GM18870 (cell line): ENCODE data around the gene TSHZ2.

Experiments
- ATAC-seq: cut with Tn5 transposase; IDR thresholded peaks from one replicate; pipeline ENCODE4 v1.9.1; 2021; ENCODE audit warnings: moderate library complexity; ENCODE audit not compliant: unreplicated experiment

Gene TSHZ2

GRCh38 chr20:53126185-53126584 is 154.0 kb downstream of the TSHZ2 start:
- ATAC-seq: no peak

- no peak for ATAC-seq
Measured at GRCh38 chr20:53127027-53127426, 154.9 kb downstream of the TSHZ2 start.

GRCh38 chr20:53128004-53128403 is 155.8 kb downstream of the TSHZ2 start:
- ATAC-seq: no peak

GRCh38 chr20:53129563-53129962 is 157.4 kb downstream of the TSHZ2 start:
- ATAC-seq: no peak

DNA sequence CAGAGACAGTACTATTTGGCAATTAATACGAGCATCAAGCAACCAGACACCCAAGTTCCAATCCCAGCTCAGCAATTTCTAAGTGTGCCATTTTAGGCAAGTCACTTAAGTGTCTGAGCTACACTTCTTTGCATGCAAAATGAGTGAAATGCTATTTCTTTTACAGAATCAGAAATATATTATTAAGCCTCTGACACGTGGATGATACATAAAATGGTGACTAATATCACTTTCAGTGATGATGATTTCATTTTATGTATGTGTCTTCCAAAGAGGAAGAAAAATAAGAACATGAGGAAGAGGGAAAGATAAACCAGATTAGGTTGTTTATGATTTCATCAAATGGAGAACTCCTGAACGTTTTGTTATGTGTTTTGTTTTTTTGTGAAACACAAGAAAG is 158.6 kb downstream of the TSHZ2 start:
- ATAC-seq: no peak

GRCh38 chr20:53133125-53133524 is 161.0 kb downstream of the TSHZ2 start:
- no peak for ATAC-seq

DNA sequence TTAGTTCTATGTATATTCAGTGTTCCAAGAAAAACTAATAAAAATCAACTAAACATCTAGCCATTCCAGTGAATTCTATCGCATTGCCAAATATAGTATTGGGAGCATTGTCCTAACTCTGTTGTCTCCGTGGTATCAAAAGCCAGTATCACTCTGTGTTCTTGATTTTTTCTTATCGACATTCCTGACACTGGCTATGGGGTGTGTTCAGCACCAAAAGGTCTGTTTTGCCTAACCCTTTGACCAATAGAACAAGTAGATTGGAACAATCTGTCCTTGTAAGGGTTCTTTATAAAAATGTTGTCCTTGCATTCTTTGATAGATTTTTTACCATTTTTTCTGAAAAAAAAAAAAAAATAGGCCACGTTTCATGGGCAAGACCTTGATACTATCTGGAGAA is 161.5 kb downstream of the TSHZ2 start:
- no peak for ATAC-seq

GRCh38 chr20:53136473-53136872 is 164.3 kb downstream of the TSHZ2 start:
- no peak for ATAC-seq

DNA sequence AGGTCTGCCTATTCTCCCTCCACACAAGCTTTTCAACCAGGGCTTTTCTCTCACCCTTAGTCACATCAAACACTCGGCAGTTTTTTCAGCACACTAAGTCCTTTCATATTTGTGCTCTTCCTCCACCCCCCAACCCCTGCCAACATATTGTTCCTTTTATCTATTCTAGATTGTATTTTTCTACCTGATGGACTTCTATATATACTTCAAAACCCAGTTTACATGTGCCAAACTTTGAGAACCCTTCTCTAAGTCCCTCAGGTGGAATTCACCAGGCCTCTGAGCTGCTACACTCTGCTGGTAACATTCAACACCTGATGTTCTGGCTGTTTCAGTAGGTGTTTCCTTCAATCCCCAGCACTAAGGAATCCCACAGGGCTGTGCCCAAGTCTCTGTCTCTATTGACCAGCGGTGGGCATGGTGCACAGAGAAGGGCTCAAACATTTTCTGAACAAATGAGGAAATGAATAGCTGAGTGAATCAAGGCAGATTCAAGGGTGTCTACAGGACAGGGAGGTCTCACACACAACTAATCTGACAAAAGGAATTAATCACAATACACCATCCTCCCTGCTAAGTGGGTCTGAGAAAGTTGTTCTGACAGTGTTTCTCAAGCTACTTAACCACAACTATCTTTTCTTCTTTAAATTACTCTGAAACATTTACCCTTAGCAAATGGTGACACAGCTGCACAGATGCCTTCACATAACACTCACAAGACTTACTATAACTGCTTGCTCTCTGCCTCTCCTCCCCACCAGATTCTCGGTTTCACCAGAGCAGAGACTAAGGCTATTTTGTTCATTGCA is 166.5 kb downstream of the TSHZ2 start:
- ATAC-seq: peak; percentile 94

DNA sequence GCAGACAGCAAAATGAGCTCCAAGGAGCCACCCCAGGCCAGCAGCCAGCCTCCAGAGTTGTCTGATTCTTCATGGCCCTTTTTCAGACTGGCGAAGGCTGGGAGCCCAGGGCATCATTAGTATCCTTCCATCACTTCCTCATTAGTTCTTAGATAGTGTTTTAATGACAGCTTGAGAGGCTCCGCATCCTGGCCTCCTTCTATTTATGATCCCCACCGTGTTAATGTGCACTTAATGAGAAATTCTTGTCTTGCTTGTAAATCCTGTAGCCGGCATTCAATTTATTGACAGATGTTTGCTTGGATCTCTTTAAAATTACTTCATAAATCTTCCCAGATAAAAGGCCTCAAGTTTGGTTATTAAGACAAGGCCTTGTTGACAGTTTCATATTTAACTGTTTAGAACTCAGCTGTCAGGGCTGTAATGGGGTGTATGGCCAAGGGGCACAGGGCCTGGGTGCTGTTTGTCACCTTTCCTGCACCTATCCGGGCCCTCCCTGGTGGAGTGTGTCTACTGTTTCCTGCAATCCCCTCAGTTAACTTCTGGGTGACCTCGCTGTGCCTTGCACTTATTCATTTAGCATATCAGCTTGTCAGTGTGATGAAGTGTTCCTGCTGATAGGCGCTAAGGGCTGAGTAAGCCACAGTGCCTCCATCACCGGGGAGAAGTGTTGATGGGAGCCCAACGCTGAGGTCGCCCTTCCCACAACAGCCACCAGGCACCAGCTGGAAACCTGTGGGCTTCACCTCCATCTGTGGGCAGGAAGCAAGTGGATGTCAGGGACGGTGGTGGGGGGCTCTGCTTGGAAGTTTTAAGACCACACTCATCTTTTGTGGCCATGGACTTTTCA is 169.3 kb downstream of the TSHZ2 start:
- no peak for ATAC-seq

DNA sequence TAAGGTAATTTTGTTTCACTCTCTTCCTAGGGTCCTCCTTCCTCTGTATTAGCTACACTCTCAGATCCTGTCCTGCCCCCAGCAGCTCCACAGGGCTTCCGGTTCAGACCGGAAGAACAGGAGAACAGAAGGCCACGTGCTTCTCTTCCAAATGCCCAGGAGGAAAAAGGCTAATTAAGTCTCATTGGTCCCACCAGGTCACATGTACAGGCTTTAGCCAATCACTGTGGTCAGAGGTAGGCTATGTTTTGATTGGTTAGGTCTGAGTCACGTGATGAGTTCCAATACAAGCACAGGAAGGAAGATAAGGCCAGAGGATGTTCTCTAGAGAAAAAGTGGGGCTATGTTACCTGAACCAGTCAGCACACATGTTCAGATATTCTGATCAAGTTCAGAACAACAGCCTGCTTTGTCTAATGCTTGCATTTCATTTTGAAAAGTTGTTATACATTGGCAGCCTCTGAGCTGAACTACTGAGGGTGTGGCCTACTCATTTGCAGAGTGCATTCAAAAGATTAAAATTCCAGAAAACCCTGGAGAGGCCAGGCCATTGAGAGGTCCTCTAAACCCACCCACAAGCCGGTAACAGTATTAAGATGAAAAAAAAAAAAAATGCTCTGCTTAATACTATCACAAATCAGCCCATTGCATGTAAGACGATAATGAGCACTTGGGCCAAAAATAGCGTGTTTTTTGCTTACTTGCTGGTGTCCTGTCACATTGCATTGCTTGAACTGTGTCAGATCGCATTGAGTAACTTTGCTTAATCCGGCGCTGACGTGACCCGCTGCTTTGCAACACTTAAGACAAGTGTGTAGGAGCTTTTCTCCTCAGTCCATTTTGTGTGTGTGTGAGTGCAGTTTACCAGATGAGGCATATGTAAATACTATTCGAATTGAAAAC is 170.3 kb downstream of the TSHZ2 start:
- ATAC-seq: no peak

- no peak for ATAC-seq
Measured at GRCh38 chr20:53146201-53146891, 174.2 kb downstream of the TSHZ2 start.

DNA sequence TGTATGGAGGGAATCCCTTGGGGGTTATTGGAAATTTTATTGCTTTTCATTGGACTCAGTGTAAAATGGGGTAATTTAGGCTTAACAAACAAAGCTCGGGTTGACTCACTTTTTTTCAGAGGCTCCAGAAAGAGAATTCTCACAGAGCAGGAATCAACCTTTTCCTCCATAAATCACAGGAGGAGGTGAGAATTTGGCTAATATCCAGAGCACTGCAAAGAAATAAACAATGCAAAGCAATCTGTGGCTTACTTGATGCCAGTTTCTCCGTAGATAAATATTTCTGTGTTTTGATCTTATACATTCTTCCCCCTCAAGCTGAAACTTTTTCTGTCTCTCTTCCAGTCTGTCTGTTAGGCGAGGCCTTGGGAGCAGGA is 176.6 kb downstream of the TSHZ2 start:
- ATAC-seq: no peak

- ATAC-seq: no peak
Measured at GRCh38 chr20:53149148-53149889, 177.2 kb downstream of the TSHZ2 start.

DNA sequence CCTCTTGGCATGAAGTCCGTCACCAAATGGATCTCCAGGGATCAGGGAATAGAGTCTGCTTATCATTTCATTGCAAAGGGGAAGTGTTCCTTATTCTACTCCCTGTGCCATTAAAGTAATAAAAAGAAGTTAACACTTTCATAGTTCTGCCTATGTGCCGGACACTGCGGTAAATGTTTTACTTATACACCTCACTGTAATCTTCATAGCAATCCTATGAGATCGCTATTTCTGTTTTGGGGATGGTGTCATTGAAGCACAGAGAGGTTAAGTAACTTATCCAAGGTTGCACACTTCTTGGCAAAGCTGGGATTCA is 177.7 kb downstream of the TSHZ2 start:
- ATAC-seq: no peak

DNA sequence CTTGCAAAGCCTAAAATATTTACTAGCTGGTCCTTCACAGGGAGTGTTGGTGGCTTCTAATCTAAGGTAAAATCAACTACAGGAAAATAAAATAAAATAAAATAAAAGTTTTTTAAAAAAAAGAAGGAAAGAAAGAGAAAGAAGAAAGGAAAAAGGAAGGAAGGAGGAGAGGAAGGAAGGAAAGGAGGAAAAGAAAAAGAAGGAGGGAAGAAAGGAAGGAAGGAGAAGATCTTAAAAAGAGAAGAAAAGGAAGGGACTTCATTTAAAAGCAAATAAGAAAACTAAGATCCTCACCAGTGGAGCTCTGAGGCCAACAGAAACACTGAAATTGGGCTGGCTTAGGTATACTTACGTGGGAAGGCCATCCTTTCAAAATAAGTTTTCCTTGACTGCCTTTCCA is 178.4 kb downstream of the TSHZ2 start:
- ATAC-seq: no peak

GRCh38 chr20:53152228-53152627 is 180.1 kb downstream of the TSHZ2 start:
- ATAC-seq: no peak

DNA sequence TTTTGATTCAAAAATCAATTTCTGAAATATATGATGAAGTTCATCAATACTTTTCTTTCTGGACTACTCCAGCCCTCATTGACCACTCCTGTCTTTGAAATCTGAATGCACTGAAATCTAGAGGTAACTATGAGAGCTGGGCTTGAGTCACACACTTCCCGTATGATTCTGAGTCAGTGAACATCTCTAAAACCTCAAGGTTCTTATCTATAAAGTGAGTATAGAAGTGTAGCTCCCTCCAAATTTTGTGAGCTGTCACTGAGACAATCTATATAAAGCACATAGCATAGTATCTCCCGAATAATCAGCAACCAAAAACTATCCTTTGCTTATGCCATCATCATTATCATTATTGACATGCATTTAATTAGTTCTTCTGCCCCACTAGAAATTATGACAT is 182.4 kb downstream of the TSHZ2 start:
- no peak for ATAC-seq

DNA sequence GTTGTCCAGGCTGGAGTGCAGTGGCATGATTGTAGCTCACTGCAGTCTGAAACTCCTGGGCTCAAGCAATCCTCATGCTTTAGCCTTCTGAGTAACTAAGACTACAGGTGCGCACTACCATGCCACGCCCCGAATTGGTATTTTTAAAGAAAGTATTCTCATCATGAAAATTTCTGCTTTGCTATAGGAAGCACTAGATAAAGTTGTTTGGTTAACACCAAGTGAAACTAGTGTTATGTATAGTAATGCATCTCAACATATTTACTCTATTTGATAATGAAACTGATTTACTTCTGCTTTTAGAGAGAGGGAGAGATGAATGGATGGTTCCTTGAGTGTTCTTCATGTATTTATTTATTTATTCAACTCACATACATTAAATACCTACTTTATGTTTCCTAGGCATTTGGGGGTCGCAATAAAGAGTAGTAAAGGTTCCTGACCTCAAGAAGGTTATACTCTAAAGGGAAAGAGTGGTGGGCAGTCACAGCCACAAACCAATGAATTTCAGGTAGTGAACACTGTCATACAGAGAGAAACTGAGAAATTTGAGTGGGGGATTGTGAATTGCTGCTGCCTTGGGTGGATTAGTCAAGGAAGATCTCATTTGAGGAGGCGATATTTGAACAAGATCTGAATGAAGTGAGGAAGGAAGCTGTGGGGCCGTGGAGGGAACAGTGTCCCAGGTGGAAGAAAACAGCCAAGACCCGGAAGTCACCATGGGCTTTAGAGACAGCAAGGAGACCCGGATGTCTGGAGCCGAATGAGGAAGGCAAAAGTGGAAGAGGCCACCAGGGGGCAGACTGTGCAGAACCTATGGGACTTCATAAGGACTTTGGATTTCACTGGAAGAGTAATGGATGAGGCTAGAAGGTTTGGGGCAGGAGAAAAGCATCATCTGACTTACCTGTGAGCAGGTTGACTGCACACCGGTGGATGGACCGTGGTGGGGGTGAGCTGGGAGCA is 185.6 kb downstream of the TSHZ2 start:
- peak; percentile 84 for ATAC-seq
